ENCODE results near the gene ZC3H12A. TPM values are rescaled to one million over a fixed set of nuclear protein-coding genes. Genes with fewer than 3 reads are reported as not detected.
A peak's percentile ranks its signal among the peaks of the same experiment; 100 is the strongest.

The ZC3H12A gene
- total and polyA plus RNA-seq, 4 donors = 2.1 to 10.9 (median 3.0) TPM

DNA sequence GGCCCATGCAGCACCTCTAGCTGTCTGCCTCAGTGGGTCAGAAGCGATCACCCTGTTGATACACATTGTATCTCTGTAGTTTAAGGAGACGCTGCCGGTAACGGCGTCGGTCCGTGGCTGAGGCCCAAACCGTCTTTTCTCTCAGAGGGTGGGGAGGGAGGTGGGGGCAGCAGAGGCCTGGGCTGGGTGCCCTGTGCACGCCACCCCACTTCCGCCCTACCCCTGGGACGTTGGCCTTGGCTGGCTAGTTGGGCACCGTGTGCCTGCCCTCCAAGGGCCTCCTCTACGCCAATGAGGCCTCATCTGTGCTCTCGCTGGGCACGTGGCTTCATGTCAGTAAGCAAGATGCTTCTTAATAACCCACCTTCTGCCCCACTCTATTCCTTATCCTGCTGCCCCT, 9.4 kb downstream of the ZC3H12A start (continued):
- TF ChIP-seq, protein P1, sequence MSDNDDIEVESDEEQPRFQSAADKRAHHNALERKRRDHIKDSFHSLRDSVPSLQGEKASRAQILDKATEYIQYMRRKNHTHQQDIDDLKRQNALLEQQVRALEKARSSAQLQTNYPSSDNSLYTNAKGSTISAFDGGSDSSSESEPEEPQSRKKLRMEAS (IDR thresholded peaks at IDR 0.05) = no peak
- no peak for TF ChIP-seq HNF4A (conservative IDR thresholded peaks at IDR 0.05)

DNA sequence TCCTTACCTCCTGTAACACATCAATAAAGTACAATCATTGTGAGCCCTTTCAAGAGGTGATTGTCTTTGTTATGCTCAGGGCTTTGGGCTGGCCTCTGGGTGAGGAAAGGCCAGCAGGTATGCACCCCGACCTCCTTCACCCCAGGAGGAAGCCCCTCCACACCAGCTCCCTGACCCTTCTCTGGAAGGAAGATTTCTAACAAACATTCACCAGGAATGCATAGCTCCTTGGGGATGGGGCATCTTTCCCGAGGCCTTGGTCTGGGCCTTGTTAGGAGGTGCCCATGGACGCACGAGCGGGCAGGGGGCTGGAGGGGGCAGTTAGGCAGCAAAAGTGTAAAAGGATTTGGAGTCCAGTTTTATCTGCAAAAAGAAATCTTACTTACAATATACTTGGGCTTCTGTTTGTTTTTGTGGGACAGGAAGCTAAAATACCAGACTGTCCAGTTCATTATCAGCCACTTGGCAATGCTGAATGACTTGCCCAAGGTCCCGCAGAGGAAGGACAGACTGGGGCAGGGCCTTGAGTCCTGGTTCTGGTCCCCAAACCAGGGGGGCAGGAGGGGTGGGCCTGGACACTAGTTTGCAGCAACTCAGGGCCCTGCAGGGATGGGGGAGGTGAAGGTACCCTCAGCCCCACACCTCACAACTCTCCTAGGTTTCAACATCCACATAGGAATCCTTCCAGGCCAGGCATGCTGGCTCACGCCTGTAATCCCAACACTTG, 10.1 kb downstream of the ZC3H12A start:
- DNase-seq (ENCODE audit: low spot score) = no peak
- 81% methylated on average over 7 of the region's 7 CpGs for WGBS
- Histone ChIP-seq H3K4me1 (ENCODE audit: control insufficient read depth in 4 of 4, insufficient read depth in 4 of 4, low read length in 3 of 4) (peaks cover 5 to 15% (median 11%) of the 10 kb centered on the region in 4 donors), H3K9ac (ENCODE audit: low read depth in 1 of 2, low read length in 2 of 2) (no peak overlapping the region), H3K27ac (ENCODE audit: low read depth in 1 of 2, low read length in 2 of 2) (peak overlapping the region; percentile 15 to 63), H3K36me3 (ENCODE audit: control insufficient read depth in 4 of 4, insufficient read depth in 3 of 4, low read depth in 1 of 4, low read length in 3 of 4) (peaks cover 17 to 32% (median 28%) of the 10 kb centered on the region in 4 donors), H3K27me3 (ENCODE audit: control insufficient read depth in 4 of 4, insufficient read depth in 4 of 4, low read length in 3 of 4) (no peaks in the 10 kb centered on the region), H3K9me3 (ENCODE audit: control insufficient read depth in 4 of 4, low read length in 3 of 4) (no peaks in the 10 kb centered on the region), H3K4me3 (ENCODE audit: low read depth in 1 of 3, low read length in 3 of 3) (no peak overlapping the region)
- no peak for TF ChIP-seq RXRA (IDR thresholded peaks at IDR 0.05)
- no peak for TF ChIP-seq SP1 (IDR thresholded peaks at IDR 0.05)
- TF ChIP-seq YY1 (IDR thresholded peaks at IDR 0.05) = no peak

DNA sequence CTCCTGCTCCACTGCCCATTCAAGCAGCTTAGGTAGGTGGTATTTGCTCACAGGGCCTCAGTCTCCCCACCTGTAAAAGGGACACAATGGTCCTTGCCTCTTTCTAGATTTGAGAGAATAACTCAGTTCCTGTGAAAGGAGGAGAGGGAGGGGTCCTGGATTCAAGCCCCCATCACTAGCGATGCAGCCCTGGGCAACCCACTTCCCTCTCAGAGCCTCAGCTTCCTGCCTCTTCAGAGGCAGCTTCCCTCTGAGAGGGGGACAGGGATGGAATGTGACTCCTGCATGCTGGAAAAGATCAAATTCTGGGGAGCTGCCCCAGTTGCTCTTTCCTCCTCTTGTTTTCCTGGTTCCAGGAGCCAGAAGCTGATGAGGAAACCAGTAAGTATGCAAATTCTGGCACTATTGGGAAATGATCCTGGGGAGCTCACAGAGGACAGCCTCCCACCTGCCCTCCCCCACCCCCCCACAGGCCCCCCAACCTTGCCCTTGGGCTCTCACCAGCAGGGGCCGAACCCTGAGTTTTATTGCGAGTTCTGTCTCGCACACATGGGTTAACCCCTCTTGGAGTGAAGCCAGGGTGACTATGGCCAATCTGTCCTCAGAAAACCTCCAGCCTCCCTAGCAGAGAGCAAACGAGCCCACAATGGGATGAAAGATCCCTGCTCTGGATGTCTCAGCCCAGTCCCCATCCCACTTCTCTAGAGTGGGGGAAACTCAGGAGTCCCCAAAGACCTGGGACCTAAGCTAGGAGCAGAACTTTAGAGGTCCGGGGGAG, 11.7 kb downstream of the ZC3H12A start:
- TF ChIP-seq RXRA (IDR thresholded peaks at IDR 0.05) = peak in 1 of 2 donors; percentile 16
- TF ChIP-seq, protein P2, sequence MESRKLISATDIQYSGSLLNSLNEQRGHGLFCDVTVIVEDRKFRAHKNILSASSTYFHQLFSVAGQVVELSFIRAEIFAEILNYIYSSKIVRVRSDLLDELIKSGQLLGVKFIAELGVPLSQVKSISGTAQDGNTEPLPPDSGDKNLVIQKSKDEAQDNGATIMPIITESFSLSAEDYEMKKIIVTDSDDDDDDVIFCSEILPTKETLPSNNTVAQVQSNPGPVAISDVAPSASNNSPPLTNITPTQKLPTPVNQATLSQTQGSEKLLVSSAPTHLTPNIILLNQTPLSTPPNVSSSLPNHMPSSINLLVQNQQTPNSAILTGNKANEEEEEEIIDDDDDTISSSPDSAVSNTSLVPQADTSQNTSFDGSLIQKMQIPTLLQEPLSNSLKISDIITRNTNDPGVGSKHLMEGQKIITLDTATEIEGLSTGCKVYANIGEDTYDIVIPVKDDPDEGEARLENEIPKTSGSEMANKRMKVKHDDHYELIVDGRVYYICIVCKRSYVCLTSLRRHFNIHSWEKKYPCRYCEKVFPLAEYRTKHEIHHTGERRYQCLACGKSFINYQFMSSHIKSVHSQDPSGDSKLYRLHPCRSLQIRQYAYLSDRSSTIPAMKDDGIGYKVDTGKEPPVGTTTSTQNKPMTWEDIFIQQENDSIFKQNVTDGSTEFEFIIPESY (IDR thresholded peaks at IDR 0.05) = no peak
- DNase-seq (ENCODE audit: low spot score) = no peak
- Histone ChIP-seq H3K27ac (ENCODE audit: low read depth in 1 of 2, low read length in 2 of 2) (peak overlapping the region; percentile 51 to 63), H3K36me3 (ENCODE audit: control insufficient read depth in 4 of 4, insufficient read depth in 3 of 4, low read depth in 1 of 4, low read length in 3 of 4) (peaks cover 13 to 31% (median 24%) of the 10 kb centered on the region in 4 donors), H3K4me1 (ENCODE audit: control insufficient read depth in 4 of 4, insufficient read depth in 4 of 4, low read length in 3 of 4) (peaks cover 0 to 11% (median 6%) of the 10 kb centered on the region in 4 donors), H3K9me3 (ENCODE audit: control insufficient read depth in 4 of 4, low read length in 3 of 4) (no peaks in the 10 kb centered on the region), H3K27me3 (ENCODE audit: control insufficient read depth in 4 of 4, insufficient read depth in 4 of 4, low read length in 3 of 4) (no peaks in the 10 kb centered on the region), H3K9ac (ENCODE audit: low read depth in 1 of 2, low read length in 2 of 2) (no peak overlapping the region), H3K4me3 (ENCODE audit: low read depth in 1 of 3, low read length in 3 of 3) (no peak overlapping the region)
- 65% methylated on average over 6 of the region's 6 CpGs for WGBS

DNA sequence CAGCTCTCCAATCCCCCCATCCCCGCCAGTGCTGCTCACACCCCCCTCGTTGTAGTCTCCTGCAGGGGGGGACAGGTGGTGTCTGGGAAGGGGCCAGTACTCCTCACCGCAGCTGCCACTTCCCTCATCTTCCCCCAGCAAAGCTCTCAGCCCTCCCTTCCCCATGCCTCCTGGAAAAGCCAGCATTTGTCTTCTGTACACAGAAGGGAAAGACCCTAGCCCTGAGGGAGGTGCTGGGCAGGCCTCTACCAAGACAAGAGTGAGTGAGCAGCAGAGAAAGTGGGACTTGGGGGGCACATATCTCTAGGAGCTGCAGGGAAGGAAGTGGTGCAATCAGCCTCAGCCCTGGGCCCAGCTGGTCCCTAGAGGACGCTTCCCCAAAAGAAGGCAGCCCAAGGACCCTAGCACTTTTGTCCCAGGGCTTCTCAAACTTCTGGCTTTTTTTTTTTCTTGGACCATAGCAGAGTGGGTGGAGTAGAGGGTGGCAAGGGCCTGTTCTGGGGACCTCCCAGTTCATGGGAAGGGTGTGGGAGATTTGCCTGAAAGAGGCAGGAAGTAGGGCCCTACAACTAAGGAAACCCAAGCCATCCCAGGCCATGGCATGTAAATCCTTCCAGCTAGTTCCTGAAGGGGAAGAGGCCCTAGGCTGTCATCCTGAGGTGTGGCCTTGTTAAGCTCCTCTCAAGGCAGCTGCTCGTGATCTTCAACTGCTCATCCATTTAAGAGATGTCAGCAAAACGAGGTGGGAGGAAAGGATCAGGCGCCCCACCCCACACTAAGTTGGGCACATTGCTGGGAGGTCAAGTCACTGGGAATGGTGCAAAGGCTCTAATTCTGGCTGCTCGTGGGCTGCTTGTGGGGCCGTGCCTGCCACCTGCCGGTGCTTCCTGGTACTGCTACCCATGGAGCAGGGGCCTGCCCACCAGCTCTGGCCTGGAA, 12.6 kb downstream of the ZC3H12A start:
- DNase-seq (ENCODE audit: low spot score) = peak; percentile 90
- Histone ChIP-seq H3K9ac (ENCODE audit: low read depth in 1 of 2, low read length in 2 of 2) (no peak overlapping the region), H3K27ac (ENCODE audit: low read depth in 1 of 2, low read length in 2 of 2) (peak overlapping the region; percentile 22 to 35), H3K36me3 (ENCODE audit: control insufficient read depth in 4 of 4, insufficient read depth in 3 of 4, low read depth in 1 of 4, low read length in 3 of 4) (peaks cover 9 to 23% (median 17%) of the 10 kb centered on the region in 4 donors), H3K9me3 (ENCODE audit: control insufficient read depth in 4 of 4, low read length in 3 of 4) (no peaks in the 10 kb centered on the region), H3K4me1 (ENCODE audit: control insufficient read depth in 4 of 4, insufficient read depth in 4 of 4, low read length in 3 of 4) (peaks cover 0 to 11% (median 6%) of the 10 kb centered on the region in 4 donors), H3K27me3 (ENCODE audit: control insufficient read depth in 4 of 4, insufficient read depth in 4 of 4, low read length in 3 of 4) (no peaks in the 10 kb centered on the region), H3K4me3 (ENCODE audit: low read depth in 1 of 3, low read length in 3 of 3) (no peak overlapping the region)
- TF ChIP-seq RXRA (IDR thresholded peaks at IDR 0.05) (no peak), HNF4A (conservative IDR thresholded peaks at IDR 0.05) (no peak), RAD21 (IDR thresholded peaks at IDR 0.05) (peak; percentile 92 to 96), GABPA (IDR thresholded peaks at IDR 0.05 in 1 of 2, conservative IDR thresholded peaks at IDR 0.05 in 1 of 2) (no peak), HNF4G (IDR thresholded peaks at IDR 0.05) (no peak), FOXA2 (IDR thresholded peaks at IDR 0.05) (no peak), YY1 (IDR thresholded peaks at IDR 0.05) (no peak), FOXA1 (IDR thresholded peaks at IDR 0.05) (no peak), NR2F2 (IDR thresholded peaks at IDR 0.05) (peak; percentile 35), JUND (IDR thresholded peaks at IDR 0.05) (no peak), EGR1 (IDR thresholded peaks at IDR 0.05; ENCODE audit: low read depth in 2 of 2) (no peak)
- TF ChIP-seq, protein P3, sequence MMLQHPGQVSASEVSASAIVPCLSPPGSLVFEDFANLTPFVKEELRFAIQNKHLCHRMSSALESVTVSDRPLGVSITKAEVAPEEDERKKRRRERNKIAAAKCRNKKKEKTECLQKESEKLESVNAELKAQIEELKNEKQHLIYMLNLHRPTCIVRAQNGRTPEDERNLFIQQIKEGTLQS (IDR thresholded peaks at IDR 0.05) = no peak
- TF ChIP-seq, protein P4, sequence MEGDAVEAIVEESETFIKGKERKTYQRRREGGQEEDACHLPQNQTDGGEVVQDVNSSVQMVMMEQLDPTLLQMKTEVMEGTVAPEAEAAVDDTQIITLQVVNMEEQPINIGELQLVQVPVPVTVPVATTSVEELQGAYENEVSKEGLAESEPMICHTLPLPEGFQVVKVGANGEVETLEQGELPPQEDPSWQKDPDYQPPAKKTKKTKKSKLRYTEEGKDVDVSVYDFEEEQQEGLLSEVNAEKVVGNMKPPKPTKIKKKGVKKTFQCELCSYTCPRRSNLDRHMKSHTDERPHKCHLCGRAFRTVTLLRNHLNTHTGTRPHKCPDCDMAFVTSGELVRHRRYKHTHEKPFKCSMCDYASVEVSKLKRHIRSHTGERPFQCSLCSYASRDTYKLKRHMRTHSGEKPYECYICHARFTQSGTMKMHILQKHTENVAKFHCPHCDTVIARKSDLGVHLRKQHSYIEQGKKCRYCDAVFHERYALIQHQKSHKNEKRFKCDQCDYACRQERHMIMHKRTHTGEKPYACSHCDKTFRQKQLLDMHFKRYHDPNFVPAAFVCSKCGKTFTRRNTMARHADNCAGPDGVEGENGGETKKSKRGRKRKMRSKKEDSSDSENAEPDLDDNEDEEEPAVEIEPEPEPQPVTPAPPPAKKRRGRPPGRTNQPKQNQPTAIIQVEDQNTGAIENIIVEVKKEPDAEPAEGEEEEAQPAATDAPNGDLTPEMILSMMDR (IDR thresholded peaks at IDR 0.05; ENCODE audit: low read depth, low read length, missing input control) = peak; percentile 99
- 31% methylated on average over 10 of the region's 10 CpGs for WGBS
